PC-9 (cell line): ENCODE results near the gene ME2.

Experiments
- EZH2 ChIP-seq: fragments of 200-600 bp; sonication (generic); IDR thresholded peaks from 2 replicates; pipeline ENCODE4 v1.8.0; 2017; ENCODE audit warnings: antibody characterized with exemption, low read depth
- TF ChIP-seq, protein P1 (sequence below): fragments of 200-600 bp; sonication (generic); conservative IDR thresholded peaks from 2 replicates; pipeline ENCODE4 v1.6.1; 2017; ENCODE audit warnings: mixed run types, antibody characterized with exemption, mild to moderate bottlenecking, moderate library complexity

DNA sequence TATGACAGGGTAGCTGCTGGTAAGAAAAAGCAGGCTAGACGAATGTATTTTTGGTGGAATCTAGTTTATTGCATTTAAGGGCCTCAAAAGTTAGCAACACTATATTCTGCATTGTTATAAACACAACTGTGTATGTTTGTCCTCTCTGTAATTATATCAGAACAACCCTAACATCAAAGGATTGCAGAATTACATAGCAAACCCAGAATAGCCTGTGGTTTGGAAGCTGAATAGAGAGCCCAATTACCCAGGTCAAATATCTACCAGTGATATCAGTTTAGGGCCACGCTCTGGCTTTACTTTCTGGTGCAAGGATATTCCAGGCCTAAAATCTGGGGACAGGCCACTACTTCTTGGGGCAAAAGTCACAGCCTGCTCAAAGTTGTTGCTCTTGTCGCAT is 34.0 kb upstream of the ME2 start:
- TF ChIP-seq, protein P1, sequence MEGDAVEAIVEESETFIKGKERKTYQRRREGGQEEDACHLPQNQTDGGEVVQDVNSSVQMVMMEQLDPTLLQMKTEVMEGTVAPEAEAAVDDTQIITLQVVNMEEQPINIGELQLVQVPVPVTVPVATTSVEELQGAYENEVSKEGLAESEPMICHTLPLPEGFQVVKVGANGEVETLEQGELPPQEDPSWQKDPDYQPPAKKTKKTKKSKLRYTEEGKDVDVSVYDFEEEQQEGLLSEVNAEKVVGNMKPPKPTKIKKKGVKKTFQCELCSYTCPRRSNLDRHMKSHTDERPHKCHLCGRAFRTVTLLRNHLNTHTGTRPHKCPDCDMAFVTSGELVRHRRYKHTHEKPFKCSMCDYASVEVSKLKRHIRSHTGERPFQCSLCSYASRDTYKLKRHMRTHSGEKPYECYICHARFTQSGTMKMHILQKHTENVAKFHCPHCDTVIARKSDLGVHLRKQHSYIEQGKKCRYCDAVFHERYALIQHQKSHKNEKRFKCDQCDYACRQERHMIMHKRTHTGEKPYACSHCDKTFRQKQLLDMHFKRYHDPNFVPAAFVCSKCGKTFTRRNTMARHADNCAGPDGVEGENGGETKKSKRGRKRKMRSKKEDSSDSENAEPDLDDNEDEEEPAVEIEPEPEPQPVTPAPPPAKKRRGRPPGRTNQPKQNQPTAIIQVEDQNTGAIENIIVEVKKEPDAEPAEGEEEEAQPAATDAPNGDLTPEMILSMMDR = no peak
- no peak for TF ChIP-seq EZH2
